ENCODE measurements around the gene MRC1.

GRCh38 chr10:17871036-17871435, 61.9 kb downstream of the MRC1 start:
- TF ChIP-seq POLR2A (IDR thresholded peaks at IDR 0.05; ENCODE audit: extremely low read depth, insufficient read length): no peak
- TF ChIP-seq MAX (IDR thresholded peaks at IDR 0.05; ENCODE audit: low read depth, low read length): no peak

Measured in NB4 (cell line).